CD4-positive, alpha-beta T cell treated with Interleukin-4 for 1 hour (primary cell): ENCODE data around the gene BCAS1.

Experiments
- DNase-seq, 2 donors: peaks; one replicate each; pipeline ENCODE4 v3.0.0-alpha.2; 2020 to 2022

Gene BCAS1

GRCh38 chr20:54044156-54044555 is 26.2 kb downstream of the BCAS1 start:
- no peak for DNase-seq

- DNase-seq = no peak
Measured at GRCh38 chr20:54043076-54043967, 27.1 kb downstream of the BCAS1 start.

- DNase-seq = no peak
Measured at GRCh38 chr20:54042021-54042420, 28.4 kb downstream of the BCAS1 start.

GRCh38 chr20:54041336-54041735 is 29.1 kb downstream of the BCAS1 start:
- DNase-seq = no peak

GRCh38 chr20:54040531-54040930 is 29.9 kb downstream of the BCAS1 start:
- DNase-seq = no peak

GRCh38 chr20:54038961-54039360 is 31.4 kb downstream of the BCAS1 start:
- DNase-seq = no peak

- DNase-seq = no peak
Measured at GRCh38 chr20:54037525-54037924, 32.9 kb downstream of the BCAS1 start.

- DNase-seq = no peak
Measured at GRCh38 chr20:54029643-54030042, 40.8 kb downstream of the BCAS1 start.

GRCh38 chr20:54029176-54029575 is 41.2 kb downstream of the BCAS1 start:
- DNase-seq = no peak

- no peak for DNase-seq
Measured at GRCh38 chr20:54028276-54029011, 42.0 kb downstream of the BCAS1 start.

- DNase-seq = no peak
Measured at GRCh38 chr20:54027704-54028103, 42.7 kb downstream of the BCAS1 start.

- DNase-seq = no peak
Measured at GRCh38 chr20:54026295-54027064, 43.9 kb downstream of the BCAS1 start.

- no peak for DNase-seq
Measured at GRCh38 chr20:54025251-54025771, 45.1 kb downstream of the BCAS1 start.

GRCh38 chr20:54023406-54023805 is 47.0 kb downstream of the BCAS1 start:
- DNase-seq = no peak

- no peak for DNase-seq
Measured at GRCh38 chr20:54021446-54022235, 48.8 kb downstream of the BCAS1 start.

GRCh38 chr20:54020868-54021267 is 49.5 kb downstream of the BCAS1 start:
- no peak for DNase-seq

- no peak for DNase-seq
Measured at GRCh38 chr20:54020348-54020747, 50.0 kb downstream of the BCAS1 start.

- no peak for DNase-seq
Measured at GRCh38 chr20:54019585-54019984, 50.8 kb downstream of the BCAS1 start.

GRCh38 chr20:54019127-54019526 is 51.3 kb downstream of the BCAS1 start:
- DNase-seq = no peak

GRCh38 chr20:54017846-54018245 is 52.5 kb downstream of the BCAS1 start:
- no peak for DNase-seq

- no peak for DNase-seq
Measured at GRCh38 chr20:54015496-54015895, 54.9 kb downstream of the BCAS1 start.

GRCh38 chr20:54014293-54014926 is 56.0 kb downstream of the BCAS1 start:
- no peak for DNase-seq
